DOHH2 (cell line): Measurements from ENCODE around the gene CDC37.

Source experiments
- EZH2phosphoT487 ChIP-seq: fragments of 200-600 bp; sonication (generic); IDR thresholded peaks from 2 replicates; pipeline ENCODE4 v1.6.1; 2017; ENCODE audit warnings: borderline replicate concordance, mild to moderate bottlenecking, antibody characterized with exemption, low read length, moderate library complexity, mixed read lengths
- TF ChIP-seq, protein P1 (sequence below): fragments of 200-600 bp; sonication (generic); IDR thresholded peaks from one replicate; pipeline ENCODE4 v1.5.1; 2014; ENCODE audit warnings: antibody characterized with exemption, mild to moderate bottlenecking, low read depth, low read length; ENCODE audit not compliant: poor library complexity, severe bottlenecking

DNA sequence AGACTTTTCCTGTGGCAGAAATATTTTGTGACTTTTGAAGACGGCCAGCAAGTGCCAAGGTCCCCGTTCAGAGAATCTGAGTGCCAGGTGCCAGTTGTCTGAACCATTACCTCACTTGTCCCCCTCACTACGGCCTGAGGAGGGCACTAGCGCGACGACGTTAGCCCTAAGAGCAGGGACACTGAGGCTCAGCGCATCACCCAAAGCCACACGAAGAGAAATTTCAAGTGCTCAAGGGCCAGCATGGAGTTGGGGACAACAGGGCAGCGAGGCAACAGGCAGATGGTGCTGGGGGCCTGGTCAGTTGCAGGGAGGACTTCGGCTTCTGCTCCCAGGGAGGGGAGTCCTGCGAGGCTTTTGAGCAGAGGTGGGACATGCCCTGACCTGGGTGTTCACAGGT is 13.5 kb downstream of the CDC37 start:
- TF ChIP-seq EZH2phosphoT487: no peak
- TF ChIP-seq, protein P1, sequence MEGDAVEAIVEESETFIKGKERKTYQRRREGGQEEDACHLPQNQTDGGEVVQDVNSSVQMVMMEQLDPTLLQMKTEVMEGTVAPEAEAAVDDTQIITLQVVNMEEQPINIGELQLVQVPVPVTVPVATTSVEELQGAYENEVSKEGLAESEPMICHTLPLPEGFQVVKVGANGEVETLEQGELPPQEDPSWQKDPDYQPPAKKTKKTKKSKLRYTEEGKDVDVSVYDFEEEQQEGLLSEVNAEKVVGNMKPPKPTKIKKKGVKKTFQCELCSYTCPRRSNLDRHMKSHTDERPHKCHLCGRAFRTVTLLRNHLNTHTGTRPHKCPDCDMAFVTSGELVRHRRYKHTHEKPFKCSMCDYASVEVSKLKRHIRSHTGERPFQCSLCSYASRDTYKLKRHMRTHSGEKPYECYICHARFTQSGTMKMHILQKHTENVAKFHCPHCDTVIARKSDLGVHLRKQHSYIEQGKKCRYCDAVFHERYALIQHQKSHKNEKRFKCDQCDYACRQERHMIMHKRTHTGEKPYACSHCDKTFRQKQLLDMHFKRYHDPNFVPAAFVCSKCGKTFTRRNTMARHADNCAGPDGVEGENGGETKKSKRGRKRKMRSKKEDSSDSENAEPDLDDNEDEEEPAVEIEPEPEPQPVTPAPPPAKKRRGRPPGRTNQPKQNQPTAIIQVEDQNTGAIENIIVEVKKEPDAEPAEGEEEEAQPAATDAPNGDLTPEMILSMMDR: peak; percentile 39
